GM10248 (cell line): ENCODE data around the gene SPRY1.

Experiments used
- CTCF ChIA-PET: fragments of 300-600 bp; sonication (Branson Sonifier 250); formaldehyde crosslinking; extraction: SDS; loops from one replicate; lab custom pipeline; 2021; ENCODE audit warnings: antibody characterized with exemption; lab: Yijun Ruan, JAX
- POLR2A ChIA-PET: fragments of 350-650 bp; sonication (Branson Sonifier 250); formaldehyde crosslinking; extraction: SDS; loops from one replicate; lab custom pipeline; 2020; ENCODE audit warnings: antibody characterized with exemption; lab: Yijun Ruan, JAX
- DNase-seq: peaks from one replicate; pipeline ENCODE4 v3.0.0; 2012; ENCODE audit errors: extremely low spot score
- CTCF ChIP-seq: IDR thresholded peaks from 2 replicates; pipeline ENCODE4 v1.5.1; 2012; ENCODE audit warnings: mild to moderate bottlenecking, low read depth; ENCODE audit errors: extremely low read depth, missing control alignments, control extremely low read depth

The SPRY1 gene

GRCh38 chr4:123418351-123418931, 21.8 kb downstream of the SPRY1 start:
- POLR2A ChIA-PET = no interaction called here
- CTCF ChIA-PET = interaction anchor here (1.1 to 1.8 kb wide), 2 partner anchors 10 to 50 kb away, joined by 3 to 5 read pairs; no protein-coding TSS in a partner anchor
- DNase-seq = no peak

GRCh38 chr4:123419885-123420755, 23.5 kb downstream of the SPRY1 start:
- CTCF ChIA-PET = no interaction called here
- no peak for TF ChIP-seq CTCF
- no peak for DNase-seq
- POLR2A ChIA-PET = no interaction called here

More at GRCh38 chr4:123418351-123418931, 21.8 kb downstream of the SPRY1 start:
- TF ChIP-seq CTCF = no peak

- no peak for TF ChIP-seq CTCF
- POLR2A ChIA-PET = no interaction called here
- DNase-seq = no peak
- CTCF ChIA-PET = no interaction called here
Observed at GRCh38 chr4:123421227-123421936, 24.8 kb downstream of the SPRY1 start.

GRCh38 chr4:123421937-123422781, 25.6 kb downstream of the SPRY1 start:
- ChIA-PET CTCF (no interaction called here), POLR2A (no interaction called here)
- no peak for DNase-seq
- TF ChIP-seq CTCF = no peak

GRCh38 chr4:123423819-123424218, 27.2 kb downstream of the SPRY1 start:
- TF ChIP-seq CTCF = no peak
- CTCF ChIA-PET = interaction anchor here (1.0 to 1.7 kb wide), 2 partner anchors 11 kb away, joined by 3 to 4 read pairs; no protein-coding TSS in a partner anchor
- POLR2A ChIA-PET = no interaction called here
- DNase-seq = no peak
